Measurements from ENCODE around the gene GPRC5C. TPM values are rescaled to one million over a fixed set of nuclear protein-coding genes. Genes with fewer than 3 reads are reported as not detected.

Gene GPRC5C
- total RNA-seq, 2 donors from 2014 or later = 56.0 to 67.0 TPM

DNA sequence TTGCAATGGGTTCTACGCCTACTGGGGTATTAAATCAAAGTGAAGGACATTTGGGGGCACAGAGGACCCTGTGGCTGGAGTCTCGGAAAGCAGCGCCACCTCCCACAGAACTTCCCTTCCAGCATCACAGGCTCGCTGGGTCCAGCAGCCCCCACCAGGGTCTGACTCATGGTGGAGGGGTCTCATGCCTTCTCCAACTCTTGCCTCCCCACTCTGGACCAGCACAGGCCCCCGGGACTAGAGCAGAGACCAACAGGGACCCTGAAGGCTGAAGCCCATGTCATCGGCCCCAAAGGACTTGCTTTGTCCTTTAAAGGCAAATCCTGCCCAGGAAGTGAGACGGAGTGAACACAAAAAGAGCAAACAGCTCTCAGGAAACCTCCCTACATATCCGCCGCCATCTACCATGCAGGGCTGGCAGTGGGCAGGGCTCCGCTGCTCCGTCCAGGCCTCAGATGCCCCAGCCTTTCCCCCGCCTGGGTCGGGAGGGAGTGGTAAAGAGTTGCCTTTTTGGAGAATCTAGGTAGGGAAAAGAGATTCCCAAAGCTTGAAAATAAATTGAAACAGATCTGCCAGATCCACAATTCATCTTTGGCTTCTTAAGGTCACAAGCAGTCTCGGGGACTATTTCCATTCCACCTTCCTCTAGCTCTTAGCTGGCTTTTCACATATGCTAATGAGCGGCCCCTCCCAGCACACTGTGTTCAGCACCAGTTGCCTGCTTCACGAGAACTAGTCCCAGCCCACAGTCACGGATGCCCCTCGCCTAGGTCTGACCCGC is 2.1 kb upstream of the GPRC5C start:
- no peaks in the 10 kb centered on the region for H3K36me3 ChIP-seq
- DNase-seq (ENCODE audit: low spot score) (no peak), ATAC-seq (ENCODE audit: insufficient number of reproducible peaks, low FRiP score, low read depth) (peak; percentile 3)

DNA sequence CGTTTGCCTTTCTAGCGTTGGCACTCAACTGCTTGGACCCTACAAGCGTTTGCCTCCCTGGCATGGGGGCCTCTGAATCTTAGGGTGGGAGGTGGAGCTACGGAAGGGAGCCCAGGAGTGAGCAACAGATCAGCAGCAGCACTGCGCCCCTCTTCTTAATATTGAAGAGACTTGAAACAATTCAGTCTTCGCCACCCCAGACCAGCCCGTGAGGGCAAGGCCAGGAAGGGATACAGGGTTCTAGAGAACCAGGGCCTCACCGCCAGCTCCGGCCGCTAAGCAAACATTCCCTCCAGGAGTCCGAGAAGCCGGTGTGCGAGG is 1.5 kb upstream of the GPRC5C start:
- DNase-seq (ENCODE audit: low spot score) (no peak), ATAC-seq (ENCODE audit: insufficient number of reproducible peaks, low FRiP score, low read depth) (peak; percentile 3)
- peak overlapping the region; percentile 99 for H3K27ac ChIP-seq
- TF ChIP-seq, protein P1, sequence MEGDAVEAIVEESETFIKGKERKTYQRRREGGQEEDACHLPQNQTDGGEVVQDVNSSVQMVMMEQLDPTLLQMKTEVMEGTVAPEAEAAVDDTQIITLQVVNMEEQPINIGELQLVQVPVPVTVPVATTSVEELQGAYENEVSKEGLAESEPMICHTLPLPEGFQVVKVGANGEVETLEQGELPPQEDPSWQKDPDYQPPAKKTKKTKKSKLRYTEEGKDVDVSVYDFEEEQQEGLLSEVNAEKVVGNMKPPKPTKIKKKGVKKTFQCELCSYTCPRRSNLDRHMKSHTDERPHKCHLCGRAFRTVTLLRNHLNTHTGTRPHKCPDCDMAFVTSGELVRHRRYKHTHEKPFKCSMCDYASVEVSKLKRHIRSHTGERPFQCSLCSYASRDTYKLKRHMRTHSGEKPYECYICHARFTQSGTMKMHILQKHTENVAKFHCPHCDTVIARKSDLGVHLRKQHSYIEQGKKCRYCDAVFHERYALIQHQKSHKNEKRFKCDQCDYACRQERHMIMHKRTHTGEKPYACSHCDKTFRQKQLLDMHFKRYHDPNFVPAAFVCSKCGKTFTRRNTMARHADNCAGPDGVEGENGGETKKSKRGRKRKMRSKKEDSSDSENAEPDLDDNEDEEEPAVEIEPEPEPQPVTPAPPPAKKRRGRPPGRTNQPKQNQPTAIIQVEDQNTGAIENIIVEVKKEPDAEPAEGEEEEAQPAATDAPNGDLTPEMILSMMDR (IDR thresholded peaks at IDR 0.05) = no peak
- peak overlapping the region; percentile 78 for H3K4me3 ChIP-seq
- H3K27me3 ChIP-seq (replicated peaks; ENCODE audit: insufficient read depth) = no peaks in the 10 kb centered on the region
- H3K4me1 ChIP-seq (ENCODE audit: control insufficient read depth in 1 of 2, low read depth in 2 of 2) = peaks cover 12 to 55% of the 10 kb centered on the region in 2 donors
- no peaks in the 10 kb centered on the region for H3K9me3 ChIP-seq
- no peaks in the 10 kb centered on the region for H3K36me3 ChIP-seq

More for the DNA sequence above, 2.1 kb upstream of the GPRC5C start:
- H3K27ac ChIP-seq = peak overlapping the region; percentile 99
- H3K4me1 ChIP-seq (ENCODE audit: control insufficient read depth in 1 of 2, low read depth in 2 of 2) = peaks cover 12 to 50% of the 10 kb centered on the region in 2 donors
- no peaks in the 10 kb centered on the region for H3K27me3 ChIP-seq (replicated peaks; ENCODE audit: insufficient read depth)
- peak overlapping the region; percentile 78 for H3K4me3 ChIP-seq
- TF ChIP-seq, protein P1 (IDR thresholded peaks at IDR 0.05) = no peak
- no peaks in the 10 kb centered on the region for H3K9me3 ChIP-seq

DNA sequence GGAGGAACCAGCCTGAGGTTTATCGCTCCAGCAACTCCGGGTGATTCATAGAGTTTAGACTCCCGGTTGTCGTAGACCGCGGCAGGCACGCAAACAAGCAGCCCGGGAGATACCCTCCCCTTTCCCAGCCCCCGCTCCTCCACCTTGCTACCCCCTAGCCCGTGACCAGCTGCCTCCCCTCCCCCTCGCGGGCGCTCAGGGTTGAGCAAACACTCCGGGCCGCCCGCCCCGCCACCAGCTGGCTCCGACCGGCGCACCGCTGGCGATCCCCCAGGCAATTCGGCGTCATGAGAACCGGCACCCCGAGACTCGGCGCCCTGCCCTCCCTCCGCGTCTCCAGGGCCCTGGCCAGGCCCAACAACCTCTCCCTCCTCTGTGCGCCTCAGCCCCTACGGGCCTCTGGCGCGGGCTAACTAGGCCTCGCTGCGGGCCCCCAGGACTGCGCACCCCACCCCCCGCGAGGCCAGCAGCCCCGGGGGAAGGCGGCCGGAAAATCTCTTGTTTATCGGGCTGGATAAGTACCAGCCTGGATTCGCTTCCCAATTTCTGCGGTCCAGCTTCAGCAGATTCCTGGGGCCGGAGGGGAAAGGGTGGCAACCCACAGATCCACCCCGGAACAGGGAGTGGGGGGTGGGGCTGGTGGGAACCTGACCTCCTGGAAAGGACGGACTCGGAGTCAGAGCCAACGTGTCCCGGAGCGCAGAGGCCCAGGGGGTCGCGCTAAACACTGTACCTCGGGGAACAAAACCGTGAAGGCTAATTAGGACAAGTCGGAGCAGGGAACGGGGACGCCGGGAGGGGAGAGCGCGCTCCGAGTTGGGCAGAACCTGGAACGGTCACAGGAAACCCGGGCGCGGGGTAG is 951 bp upstream of the GPRC5C start:
- Histone ChIP-seq H3K36me3 (no peaks in the 10 kb centered on the region), H3K27ac (peak overlapping the region; percentile 99), H3K4me1 (ENCODE audit: control insufficient read depth in 1 of 2, low read depth in 2 of 2) (peaks cover 12 to 61% of the 10 kb centered on the region in 2 donors), H3K9me3 (no peaks in the 10 kb centered on the region), H3K27me3 (replicated peaks; ENCODE audit: insufficient read depth) (no peaks in the 10 kb centered on the region), H3K4me3 (peak overlapping the region; percentile 78)
- peak; percentile 81 for DNase-seq (ENCODE audit: low spot score)
- TF ChIP-seq, protein P1 (IDR thresholded peaks at IDR 0.05) = no peak
- ATAC-seq (ENCODE audit: insufficient number of reproducible peaks, low FRiP score, low read depth) = peak; percentile 70

DNA sequence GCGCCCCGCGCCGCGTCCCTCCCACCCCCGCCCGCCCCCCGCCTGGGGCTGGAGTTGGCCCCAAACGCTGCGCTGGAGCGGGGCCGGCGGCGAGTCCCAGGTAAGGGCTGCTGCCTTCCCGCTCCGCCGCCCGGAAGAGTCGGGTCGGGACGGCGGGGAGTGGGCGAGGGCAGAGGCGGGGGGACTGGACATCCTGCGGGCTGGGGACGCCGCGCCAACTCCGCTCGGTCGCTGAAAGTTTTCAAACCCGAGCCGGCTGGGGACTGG is 469 bp downstream of the GPRC5C start:
- peak overlapping the region; percentile 99 for H3K27ac ChIP-seq
- H3K9me3 ChIP-seq = no peaks in the 10 kb centered on the region
- TF ChIP-seq, protein P1 (IDR thresholded peaks at IDR 0.05) = no peak
- no peak for DNase-seq (ENCODE audit: low spot score)
- no peaks in the 10 kb centered on the region for H3K27me3 ChIP-seq (replicated peaks; ENCODE audit: insufficient read depth)
- peak overlapping the region; percentile 78 for H3K4me3 ChIP-seq
- no peaks in the 10 kb centered on the region for H3K36me3 ChIP-seq
- peaks cover 12 to 66% of the 10 kb centered on the region in 2 donors for H3K4me1 ChIP-seq (ENCODE audit: control insufficient read depth in 1 of 2, low read depth in 2 of 2)
- ATAC-seq (ENCODE audit: insufficient number of reproducible peaks, low FRiP score, low read depth) = no peak

DNA sequence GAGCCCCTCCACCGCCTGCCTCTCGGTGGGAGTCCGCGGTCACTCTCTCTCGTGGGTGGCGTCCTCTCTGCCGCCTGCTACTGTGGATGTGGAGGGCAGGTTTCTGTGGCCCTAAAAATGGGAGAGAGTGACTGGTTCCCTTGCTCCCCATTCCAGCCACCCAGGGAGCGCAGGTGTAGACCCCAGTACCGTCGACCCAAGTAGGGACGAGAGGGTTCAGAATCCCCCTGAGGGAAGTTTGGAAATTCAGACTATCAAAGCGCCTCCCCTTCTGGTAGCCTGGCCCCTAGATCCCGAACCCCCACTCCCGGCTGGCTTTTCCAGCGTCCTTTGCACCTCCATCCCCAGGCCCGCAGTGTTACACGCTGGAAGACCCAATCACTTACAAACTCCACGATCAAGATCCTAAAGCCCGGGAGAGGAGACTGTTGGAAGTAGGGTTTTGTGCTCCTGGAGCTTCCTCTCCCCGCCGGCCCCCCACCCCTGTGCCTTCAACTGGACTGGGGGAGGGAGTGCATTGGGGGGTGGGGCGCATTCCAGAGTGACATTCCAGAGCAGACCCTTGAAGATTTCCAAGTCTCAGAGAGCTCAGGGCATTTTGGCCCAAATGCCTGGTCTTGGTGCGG is 991 bp downstream of the GPRC5C start:
- TF ChIP-seq, protein P1 (IDR thresholded peaks at IDR 0.05) = no peak
- Histone ChIP-seq H3K4me1 (ENCODE audit: control insufficient read depth in 1 of 2, low read depth in 2 of 2) (peaks cover 9 to 61% of the 10 kb centered on the region in 2 donors), H3K27me3 (replicated peaks; ENCODE audit: insufficient read depth) (no peaks in the 10 kb centered on the region), H3K36me3 (no peaks in the 10 kb centered on the region), H3K27ac (peak overlapping the region; percentile 99), H3K4me3 (peak overlapping the region; percentile 78), H3K9me3 (no peaks in the 10 kb centered on the region)
- DNase-seq (ENCODE audit: low spot score) (no peak), ATAC-seq (ENCODE audit: insufficient number of reproducible peaks, low FRiP score, low read depth) (no peak)
